GM20431 (cell line): ENCODE data around the gene PADI4.

Experiments
- in situ Hi-C: fragments of 300-500 bp; cut with MseI, MboI; formaldehyde crosslinking; loops from one replicate; pipeline ENCODE4 v1.15.0; 2020; ENCODE audit warnings: low sequenced_read_pairs; ENCODE audit not compliant: unreplicated experiment

PADI4 gene

DNA sequence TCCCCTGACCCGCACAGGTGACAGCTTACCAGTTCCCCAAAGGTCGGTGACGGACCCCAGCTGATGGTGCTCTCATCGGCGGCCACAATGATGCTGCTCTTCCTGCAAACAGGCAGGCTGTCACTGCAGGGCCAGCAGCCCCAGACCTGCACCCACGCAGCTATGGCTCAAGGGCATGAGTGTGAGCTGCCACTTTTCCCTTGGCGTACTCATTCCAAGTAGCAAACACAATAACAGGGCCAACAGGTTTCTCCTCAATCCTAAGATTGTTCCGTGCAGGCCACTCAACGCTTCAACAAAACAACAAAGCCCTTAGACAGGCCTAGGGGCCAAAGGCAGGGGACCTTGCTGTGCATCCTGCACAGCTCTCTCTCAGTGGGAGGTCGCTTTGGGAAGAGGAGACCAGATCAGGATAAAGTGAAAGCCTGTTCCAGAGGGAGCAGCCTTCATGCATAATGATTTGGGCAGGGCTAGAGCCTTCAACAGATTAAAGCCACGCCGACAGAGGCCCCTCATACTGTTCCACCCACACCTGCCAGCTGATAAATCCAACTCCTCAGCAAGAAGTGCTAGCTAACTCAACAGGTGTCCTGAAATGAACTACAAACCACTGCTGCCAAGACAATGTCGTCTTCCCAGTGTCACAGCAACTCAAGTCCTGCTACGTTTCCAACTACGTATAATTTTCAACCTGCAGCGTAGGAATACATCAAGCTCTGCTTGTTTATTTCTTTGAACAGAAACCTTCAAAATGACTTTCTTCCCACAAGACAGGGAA lies 104.3 kb downstream of the PADI4 start:
- in situ Hi-C loops: no loop called here
